ENCODE data around the gene PDK2.
A peak's percentile ranks its signal among the peaks of the same experiment; 100 is the strongest.

Gene PDK2

GRCh38 chr17:50152736-50153135 lies 57.6 kb downstream of the PDK2 start:
- Histone ChIP-seq H3K4me1 (ENCODE audit: insufficient read depth, low read length) (peaks cover 25% of the 10 kb centered on the region), H3K4me3 (ENCODE audit: low read length) (peak overlapping the region; percentile 69), H3K27me3 (ENCODE audit: insufficient read depth, low read length) (no peaks in the 10 kb centered on the region), H3K9me3 (ENCODE audit: low read length) (no peaks in the 10 kb centered on the region), H3K36me3 (ENCODE audit: insufficient read depth, low read length) (no peaks in the 10 kb centered on the region), H2AFZ (ENCODE audit: low read depth, low read length) (no peak overlapping the region)

- H3K9me3 ChIP-seq (ENCODE audit: low read length): no peaks in the 10 kb centered on the region
- no peaks in the 10 kb centered on the region for H3K27me3 ChIP-seq (ENCODE audit: insufficient read depth, low read length)
- peaks cover 14% of the 10 kb centered on the region for H3K4me1 ChIP-seq (ENCODE audit: insufficient read depth, low read length)
- no peak overlapping the region for H3K4me3 ChIP-seq (ENCODE audit: low read length)
- no peaks in the 10 kb centered on the region for H3K36me3 ChIP-seq (ENCODE audit: insufficient read depth, low read length)
- no peak overlapping the region for H2AFZ ChIP-seq (ENCODE audit: low read depth, low read length)
Observed at GRCh38 chr17:50153650-50154575, 58.8 kb downstream of the PDK2 start.

- H3K27me3 ChIP-seq (ENCODE audit: insufficient read depth, low read length): no peaks in the 10 kb centered on the region
- no peak overlapping the region for H2AFZ ChIP-seq (ENCODE audit: low read depth, low read length)
- no peaks in the 10 kb centered on the region for H3K9me3 ChIP-seq (ENCODE audit: low read length)
- H3K36me3 ChIP-seq (ENCODE audit: insufficient read depth, low read length): no peaks in the 10 kb centered on the region
- peaks cover 10% of the 10 kb centered on the region for H3K4me1 ChIP-seq (ENCODE audit: insufficient read depth, low read length)
- no peak overlapping the region for H3K4me3 ChIP-seq (ENCODE audit: low read length)
Observed at GRCh38 chr17:50154604-50155003, 59.5 kb downstream of the PDK2 start.

DNA sequence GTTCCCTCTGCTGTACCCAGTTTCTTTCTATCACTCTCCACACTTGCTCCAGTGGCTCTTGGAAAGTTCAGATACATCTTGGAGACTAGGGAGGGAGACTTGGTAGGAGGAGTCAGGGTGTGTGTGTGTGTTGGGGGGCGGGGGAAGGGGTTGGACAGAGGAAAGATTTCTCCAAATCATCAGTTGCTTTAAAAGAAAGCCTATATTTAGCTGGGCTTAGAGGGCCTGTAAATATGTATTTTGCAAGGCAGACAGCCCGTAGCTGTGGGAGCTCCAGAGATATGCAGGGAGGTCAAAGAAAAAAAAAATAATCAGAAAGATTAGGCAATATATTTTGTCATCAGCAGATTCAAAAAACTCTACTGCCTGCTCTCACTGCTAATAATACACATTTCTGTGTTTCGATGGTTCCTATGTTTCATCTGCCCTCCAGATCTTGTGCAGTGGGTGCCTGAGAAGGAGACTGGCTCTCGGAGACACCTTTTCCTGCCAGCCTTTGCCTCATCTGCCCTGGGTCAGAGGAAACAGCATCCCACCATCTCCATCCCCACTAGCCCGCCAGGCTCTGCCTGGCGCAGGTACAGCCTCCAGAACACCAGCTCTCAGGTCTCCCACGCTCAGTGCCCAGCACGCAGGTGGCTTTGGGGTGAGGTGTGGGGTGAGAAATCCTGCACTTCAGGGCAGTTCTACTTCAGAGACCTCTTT lies 60.1 kb downstream of the PDK2 start:
- peaks cover 7% of the 10 kb centered on the region for H3K4me1 ChIP-seq (ENCODE audit: insufficient read depth, low read length)
- no peaks in the 10 kb centered on the region for H3K27me3 ChIP-seq (ENCODE audit: insufficient read depth, low read length)
- no peaks in the 10 kb centered on the region for H3K36me3 ChIP-seq (ENCODE audit: insufficient read depth, low read length)
- no peak overlapping the region for H3K4me3 ChIP-seq (ENCODE audit: low read length)
- no peak overlapping the region for H2AFZ ChIP-seq (ENCODE audit: low read depth, low read length)
- no peaks in the 10 kb centered on the region for H3K9me3 ChIP-seq (ENCODE audit: low read length)

DNA sequence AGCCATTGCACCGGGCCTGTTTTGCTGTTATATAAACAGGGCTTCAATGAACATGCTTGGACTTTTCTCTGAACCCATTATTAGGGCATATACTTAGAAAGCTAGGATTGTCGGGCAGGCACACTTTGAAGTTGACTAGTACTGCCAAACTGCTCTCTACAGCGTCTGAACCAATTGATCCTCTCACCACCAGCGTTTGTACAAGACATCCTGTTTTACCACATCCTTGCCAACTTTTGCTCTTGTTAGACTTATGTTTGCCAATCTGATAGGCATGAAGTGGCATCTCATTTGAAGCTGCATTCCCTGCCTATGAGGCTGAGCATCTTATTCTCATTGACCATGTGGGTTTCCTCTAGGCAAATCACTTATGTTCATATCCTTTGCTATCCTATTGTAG lies 62.7 kb downstream of the PDK2 start:
- Histone ChIP-seq H3K9me3 (ENCODE audit: low read length) (no peaks in the 10 kb centered on the region), H3K36me3 (ENCODE audit: insufficient read depth, low read length) (no peaks in the 10 kb centered on the region)

GRCh38 chr17:50161023-50161910 lies 66.1 kb downstream of the PDK2 start:
- Histone ChIP-seq H3K27me3 (ENCODE audit: insufficient read depth, low read length) (peaks cover 6% of the 10 kb centered on the region), H3K9me3 (ENCODE audit: low read length) (no peaks in the 10 kb centered on the region), H3K4me1 (ENCODE audit: insufficient read depth, low read length) (peaks cover 11% of the 10 kb centered on the region), H2AFZ (ENCODE audit: low read depth, low read length) (peak overlapping the region; percentile 74), H3K36me3 (ENCODE audit: insufficient read depth, low read length) (no peaks in the 10 kb centered on the region), H3K4me3 (ENCODE audit: low read length) (peak overlapping the region; percentile 47)

More for the DNA sequence above, 62.7 kb downstream of the PDK2 start:
- H3K4me3 ChIP-seq (ENCODE audit: low read length): no peak overlapping the region
- H2AFZ ChIP-seq (ENCODE audit: low read depth, low read length): no peak overlapping the region
- H3K27me3 ChIP-seq (ENCODE audit: insufficient read depth, low read length): no peaks in the 10 kb centered on the region
- H3K4me1 ChIP-seq (ENCODE audit: insufficient read depth, low read length): peaks cover 11% of the 10 kb centered on the region
